Activated CD8-positive, alpha-beta memory T cell treated with anti-CD3 and anti-CD28 coated beads, Interleukin-2, amount 50 U/mL, for 24 hours (primary cell): ENCODE measurements around the gene PROZ.
"Not testable (repeated sequence)": the region's sequence is repeated elsewhere in the genome, so short reads cannot be mapped to it uniquely, and the experiment has no call there.

Source experiments
- DNase-seq: peaks from one replicate; pipeline ENCODE4 v3.0.0-alpha.2; 2020; ENCODE audit errors: extremely low read depth

The PROZ gene

GRCh38 chr13:113157929-113158747 lies at the start of gene PROZ:
Gene PROZ (plus strand): TSS chr13:113158648. CDS start chr13:113158661, 13 bp downstream.
- DNase-seq = no peak

DNA sequence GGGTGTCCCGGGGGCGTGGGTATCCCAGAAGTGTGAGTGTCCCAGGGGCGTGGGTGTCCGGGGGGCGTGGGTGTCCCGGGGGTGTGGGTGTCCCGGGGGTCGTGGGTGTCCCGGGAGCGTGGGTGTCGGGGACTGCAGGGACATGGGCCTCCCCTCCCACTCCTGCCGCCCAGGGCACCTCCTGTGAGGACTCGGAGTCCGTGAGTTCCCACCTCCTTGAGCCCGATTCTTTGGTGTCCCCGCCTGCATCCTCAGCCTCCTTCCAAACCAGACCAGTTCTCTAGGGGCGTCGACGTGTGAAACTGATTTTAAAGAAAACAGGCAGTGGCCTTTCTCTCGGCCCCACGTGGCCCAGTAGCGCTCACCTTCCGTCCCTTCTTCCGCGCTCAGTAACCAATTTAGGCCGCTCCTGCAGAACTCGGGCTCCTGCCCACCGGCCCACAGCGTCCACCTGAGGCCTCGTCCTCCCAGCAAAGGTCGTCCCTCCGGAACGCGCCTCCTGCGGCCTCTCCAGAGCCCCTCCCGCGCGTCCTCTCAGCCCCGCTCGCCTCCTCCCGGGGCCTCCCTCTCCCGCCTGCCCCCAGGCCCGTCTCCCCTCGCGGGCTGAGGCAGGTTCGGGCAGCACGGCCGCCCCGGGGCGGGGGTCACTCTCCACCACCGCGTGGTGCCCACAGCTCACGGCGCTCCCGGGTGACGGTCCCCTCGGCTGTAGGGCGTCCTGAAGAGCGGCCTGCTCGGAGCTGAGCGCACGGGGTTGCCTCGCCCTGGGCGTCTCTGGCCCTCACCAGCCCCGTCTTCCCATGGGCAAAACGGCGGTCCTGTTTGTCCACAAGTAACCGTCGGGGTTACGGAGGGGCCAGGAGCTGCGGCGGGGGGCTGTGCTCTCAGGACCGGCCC lies 49.0 kb upstream of the PROZ start:
- no peak for DNase-seq

- DNase-seq = no peak
Measured at GRCh38 chr13:113110048-113110851, 48.2 kb upstream of the PROZ start.

DNA sequence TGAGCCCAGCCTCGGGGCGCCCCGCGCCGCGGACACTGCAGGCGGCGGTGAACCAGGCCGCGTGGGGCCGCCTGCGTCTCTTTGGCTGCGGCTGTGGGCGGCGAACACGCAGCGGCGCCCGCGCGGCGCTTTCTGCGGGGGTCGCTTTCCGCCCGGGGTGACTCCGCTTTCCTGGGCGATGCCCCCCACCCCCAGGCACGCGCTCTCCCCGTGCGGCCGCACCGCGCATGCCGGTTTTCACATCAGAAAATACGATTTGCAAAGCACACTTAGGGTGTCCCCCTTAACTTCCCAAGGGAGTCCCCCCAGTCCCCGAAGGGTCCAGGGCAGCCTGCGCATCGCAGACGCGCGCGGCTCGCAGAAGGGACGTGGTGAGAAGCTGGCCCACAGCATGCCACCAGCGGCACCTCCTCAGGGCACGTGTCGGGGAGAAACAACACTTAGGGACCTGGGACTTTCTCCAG lies 47.6 kb upstream of the PROZ start:
- DNase-seq = no peak

DNA sequence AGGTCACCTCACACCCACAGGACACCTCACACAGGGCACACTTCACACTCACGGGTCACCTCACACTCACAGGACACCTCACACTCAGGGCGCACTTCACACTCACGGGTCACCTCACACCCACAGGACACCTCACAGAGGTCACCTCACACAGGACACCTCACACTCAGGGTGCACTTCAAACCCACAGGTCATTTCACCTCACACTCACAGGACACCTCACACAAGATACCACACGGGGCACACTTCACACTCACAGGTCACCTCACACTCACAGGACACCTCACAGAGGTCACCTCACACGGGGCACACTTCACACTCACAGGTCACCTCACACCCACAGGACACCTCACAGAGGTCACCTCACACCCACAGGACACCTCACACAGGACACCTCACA lies 46.6 kb upstream of the PROZ start:
- DNase-seq = not testable (repeated sequence)

GRCh38 chr13:113112475-113112874 lies 46.0 kb upstream of the PROZ start:
- DNase-seq = not testable (repeated sequence)

GRCh38 chr13:113112893-113113845 lies 45.3 kb upstream of the PROZ start:
- DNase-seq = no peak

DNA sequence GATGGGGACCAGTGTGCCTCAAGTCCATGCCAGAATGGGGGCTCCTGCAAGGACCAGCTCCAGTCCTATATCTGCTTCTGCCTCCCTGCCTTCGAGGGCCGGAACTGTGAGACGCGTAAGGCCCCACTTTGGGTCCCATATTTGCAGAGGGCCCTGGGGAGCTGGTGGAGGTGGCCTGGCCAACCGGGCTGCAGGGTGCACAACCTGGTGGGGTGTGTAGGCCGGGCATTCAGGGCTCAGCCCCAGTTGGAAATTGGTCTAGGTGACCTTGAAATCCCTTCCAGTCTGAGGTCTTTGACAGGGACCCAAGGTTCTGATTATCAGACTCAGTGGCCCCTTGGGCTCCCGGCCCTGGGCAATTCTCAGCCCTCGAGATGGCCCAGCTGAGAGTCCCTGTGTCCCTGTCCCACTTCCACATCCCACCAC lies 44.6 kb upstream of the PROZ start:
- no peak for DNase-seq

- no peak for DNase-seq
Measured at GRCh38 chr13:113114511-113115362, 43.7 kb upstream of the PROZ start.

DNA sequence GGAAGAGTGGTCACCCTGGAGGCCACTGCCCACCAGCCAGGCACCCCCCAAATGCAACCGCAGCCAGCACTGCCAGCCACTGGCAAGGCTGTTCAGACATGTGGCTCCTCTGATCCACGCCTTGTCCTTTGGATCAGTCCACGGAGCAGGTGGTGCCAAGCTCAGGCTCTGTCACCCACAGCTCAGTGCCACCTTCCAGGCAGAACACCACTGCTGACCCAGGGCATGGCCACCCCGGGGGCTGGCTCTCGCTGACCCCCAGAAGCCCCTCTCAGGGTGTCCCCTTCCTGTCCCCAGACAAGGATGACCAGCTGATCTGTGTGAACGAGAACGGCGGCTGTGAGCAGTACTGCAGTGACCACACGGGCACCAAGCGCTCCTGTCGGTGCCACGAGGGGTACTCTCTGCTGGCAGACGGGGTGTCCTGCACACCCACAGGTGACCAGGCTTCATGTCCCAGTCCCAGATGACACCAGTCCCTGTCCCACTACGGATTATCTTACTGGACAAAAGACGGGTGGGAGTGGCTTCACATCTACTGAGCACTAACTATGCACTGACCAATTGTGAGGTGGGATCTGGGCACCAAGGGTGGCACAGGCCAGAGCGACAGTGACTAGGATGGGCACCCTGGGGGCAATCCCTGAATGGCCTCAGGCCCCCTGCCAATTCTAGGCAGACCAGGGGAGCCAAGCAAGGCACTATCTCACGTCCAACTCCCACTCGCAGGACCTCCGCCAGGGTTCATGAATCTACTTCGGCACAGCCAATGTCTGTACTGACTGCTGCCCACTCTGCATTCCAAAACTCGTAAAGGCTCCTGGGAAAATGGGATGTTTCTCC lies 42.9 kb upstream of the PROZ start:
- DNase-seq = no peak

DNA sequence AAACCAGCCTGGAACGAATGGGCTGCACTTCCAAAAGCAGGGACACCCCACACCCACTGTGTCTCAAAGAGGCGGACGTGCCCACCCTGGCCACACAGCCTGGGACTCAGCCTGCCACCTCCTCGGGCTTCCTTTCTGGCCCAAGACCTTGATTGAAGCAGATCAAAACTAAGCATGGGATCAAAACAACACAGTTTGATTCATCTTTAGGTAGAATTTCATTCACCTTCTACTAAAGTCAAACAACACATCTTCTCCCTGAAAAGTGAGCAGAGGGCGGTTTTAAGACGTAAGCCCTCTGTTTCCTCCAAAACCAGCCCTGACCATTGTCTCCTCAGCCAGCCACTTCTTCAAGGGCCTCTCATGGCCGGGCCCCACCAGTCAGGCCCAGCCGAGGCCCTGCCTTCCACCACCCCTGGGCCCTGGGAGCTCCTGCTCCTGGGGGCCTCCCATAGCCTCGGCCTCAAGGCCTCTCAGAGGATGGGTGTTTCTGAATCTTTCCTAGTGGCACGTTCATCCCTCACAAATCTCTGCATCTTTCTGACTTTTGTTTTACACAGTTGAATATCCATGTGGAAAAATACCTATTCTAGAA lies 42.1 kb upstream of the PROZ start:
- DNase-seq = no peak

DNA sequence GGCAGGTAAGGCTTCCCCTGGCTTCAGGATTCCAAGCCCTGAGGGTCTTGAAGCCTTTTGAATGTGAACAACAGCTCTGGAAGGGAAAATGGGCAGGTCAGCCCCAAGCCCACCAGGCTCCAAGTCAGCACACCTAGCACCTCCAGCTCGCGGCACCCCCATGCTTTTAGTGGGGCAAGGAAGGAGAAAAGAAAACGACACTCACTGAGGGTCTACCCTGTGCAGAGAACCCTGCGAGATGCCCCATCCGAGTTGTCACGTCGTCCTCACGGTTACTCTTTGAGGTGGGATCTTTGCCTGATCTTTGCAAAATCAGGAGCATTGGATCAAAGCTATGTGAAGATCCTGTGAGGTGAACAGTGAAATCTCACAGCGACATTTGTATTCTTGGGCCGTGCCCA lies 41.6 kb upstream of the PROZ start:
- DNase-seq = no peak

DNA sequence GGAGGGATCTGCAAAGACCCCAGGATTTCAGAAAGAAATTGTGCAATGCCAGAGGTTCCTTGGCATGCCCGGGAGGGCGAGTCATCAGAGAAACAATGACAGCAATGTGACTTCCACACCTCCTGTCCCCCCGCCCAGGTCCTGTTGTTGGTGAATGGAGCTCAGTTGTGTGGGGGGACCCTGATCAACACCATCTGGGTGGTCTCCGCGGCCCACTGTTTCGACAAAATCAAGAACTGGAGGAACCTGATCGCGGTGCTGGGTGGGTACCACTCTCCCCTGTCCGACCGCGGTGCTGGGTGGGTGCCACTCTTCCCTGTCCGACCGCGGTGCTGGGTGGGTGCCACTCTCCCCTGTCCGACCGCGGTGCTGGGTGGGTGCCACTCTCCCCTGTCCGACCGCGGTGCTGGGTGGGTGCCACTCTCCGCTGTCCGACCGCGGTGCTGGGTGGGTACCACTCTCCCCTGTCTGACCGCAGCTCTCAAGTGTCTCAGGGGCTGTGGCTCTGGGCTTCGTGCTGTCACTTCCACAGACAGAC lies 41.0 kb upstream of the PROZ start:
- DNase-seq = no peak

GRCh38 chr13:113117911-113118260 lies 40.6 kb upstream of the PROZ start:
- no peak for DNase-seq

- no peak for DNase-seq
Measured at GRCh38 chr13:113118261-113119021, 40.0 kb upstream of the PROZ start.

DNA sequence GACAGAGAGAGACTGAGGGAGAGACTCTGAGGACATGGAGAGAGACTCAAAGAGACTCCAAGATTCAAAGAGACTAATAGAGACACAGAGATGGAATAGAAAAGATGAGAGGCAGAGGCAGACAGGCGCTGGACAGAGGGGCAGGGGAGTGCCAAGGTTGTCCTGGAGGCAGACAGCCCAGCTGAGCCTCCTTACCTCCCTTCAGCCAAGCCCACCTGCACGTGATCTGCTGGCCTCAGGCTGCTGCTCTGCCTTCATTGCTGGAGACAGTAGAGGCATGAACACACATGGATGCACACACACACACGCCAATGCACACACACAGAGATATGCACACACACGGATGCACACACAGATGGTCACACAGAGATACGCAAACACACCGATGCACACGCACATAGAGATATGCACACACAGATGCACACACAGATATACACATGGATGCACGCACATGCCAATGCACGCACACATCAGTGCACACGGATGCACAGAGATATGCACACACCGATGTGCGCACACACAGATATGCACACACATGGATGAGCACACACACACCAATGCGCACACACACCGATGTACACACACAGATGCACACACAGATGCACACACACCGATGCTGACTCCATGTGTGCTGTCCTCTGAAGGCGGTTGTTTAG lies 39.2 kb upstream of the PROZ start:
- no peak for DNase-seq

DNA sequence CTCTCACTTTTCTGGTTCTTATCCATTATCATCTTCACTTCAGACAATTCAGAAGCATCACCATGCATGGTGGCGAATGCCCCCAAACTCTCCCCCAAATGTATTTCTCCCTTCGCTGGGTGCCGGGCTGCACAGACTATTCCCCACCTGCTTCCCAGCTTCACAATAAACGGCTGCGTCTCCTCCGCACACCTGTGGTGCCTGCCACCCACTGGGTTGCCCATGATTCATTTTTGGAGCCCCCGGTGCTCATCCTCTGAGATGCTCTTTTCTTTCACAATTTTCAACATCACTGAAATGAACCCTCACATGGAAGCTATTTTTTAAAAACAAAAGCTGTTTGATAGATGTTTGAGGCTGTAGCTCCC lies 38.6 kb upstream of the PROZ start:
- no peak for DNase-seq
